Omental fat pad (tissue), 4 donors: ENCODE results near the gene PPT2. TPM values are rescaled to one million over a fixed set of nuclear protein-coding genes. Genes with fewer than 3 reads are reported as not detected.

Experiments
- ATAC-seq: fragments of 150-250 bp; one replicate; pipeline ENCODE4 v1.9.1; 2016; ENCODE audit warnings: mild to moderate bottlenecking, moderate library complexity; ENCODE audit not compliant: low FRiP score
- DNase-seq: peaks from one replicate; pipeline ENCODE4 v3.0.0-alpha.2; 2019; ENCODE audit warnings: low spot score
- CTCF ChIP-seq, 3 donors: fragments of 450-650 bp; IDR thresholded peaks; one replicate each; pipeline ENCODE4 v1.5.1; 2016 to 2017; ENCODE audit warnings: antibody characterized with exemption in 3 of 3, mild to moderate bottlenecking in 3 of 3, moderate library complexity in 2 of 3
- total RNA-seq, 4 donors: library from RNA; depleted of rRNA; stranded (reverse); fragments of >200 nt; gene quantifications; one replicate each; pipeline ENCODE4 v1.1.0, GENCODE V29; 2016

Gene PPT2
- total RNA-seq, 4 donors from 2014 or later, result 21.5 to 161 (median 34.3) TPM

GRCh38 chr6:32151863-32152768, 1.8 kb upstream of the PPT2 start, which contains the start of gene PRRT1:
TSS of gene PRRT1 (minus strand) at chr6:32151939. CDS start at chr6:32151827, 112 bp downstream.
- DNase-seq, result no peak
- TF ChIP-seq CTCF (IDR thresholded peaks at IDR 0.05), result no peak
- ATAC-seq, result no peak

- TF ChIP-seq CTCF (IDR thresholded peaks at IDR 0.05), result no peak
- ATAC-seq (peak; percentile 62), DNase-seq (no peak)
Observed at GRCh38 chr6:32152769-32153563, 975 bp upstream of the PPT2 start.

GRCh38 chr6:32154514-32155161, 697 bp downstream of the PPT2 start:
- DNase-seq (no peak), ATAC-seq (peak; percentile 45)
- TF ChIP-seq CTCF (IDR thresholded peaks at IDR 0.05), result no peak

GRCh38 chr6:32156891-32157290, 3.0 kb downstream of the PPT2 start:
- TF ChIP-seq CTCF (IDR thresholded peaks at IDR 0.05), result no peak
- ATAC-seq (no peak), DNase-seq (no peak)

GRCh38 chr6:32158052-32158451, 4.1 kb downstream of the PPT2 start:
- no peak for TF ChIP-seq CTCF (IDR thresholded peaks at IDR 0.05)
- ATAC-seq (no peak), DNase-seq (no peak)

GRCh38 chr6:32163559-32164258, 9.8 kb downstream of the PPT2 start:
- no peak for DNase-seq
- TF ChIP-seq CTCF (IDR thresholded peaks at IDR 0.05), result no peak
- ATAC-seq, result no peak
